HepG2 (cell line): Measurements from ENCODE around the gene PANK3. TPM values are rescaled to one million over a fixed set of nuclear protein-coding genes. Genes with fewer than 3 reads are reported as not detected.
"Not testable (repeated sequence)": the region's sequence is repeated elsewhere in the genome, so short reads cannot be mapped to it uniquely, and the experiment has no call there.

Source experiments
- ATAC-seq: fragments of 200-7000 bp; cut with Tn5 transposase; 3 replicates; pipeline ENCODE4 v1.9.1; 2020; ENCODE audit warnings: mild to moderate bottlenecking, moderate library complexity
- BruUV-seq: library from RNA; stranded (reverse); fragments of 400-500 nt; replicated peaks from 2 replicates; lab custom pipeline; 2021; lab: Mats Ljungman, UMichigan
- CTCF ChIA-PET: fragments of 300-600 bp; formaldehyde crosslinking; extraction: SDS; loops from one replicate; lab custom pipeline; 2021; ENCODE audit warnings: low total read pairs, inconsistent platforms, low intra/inter-chr PET ratio; lab: Yijun Ruan, JAX
- POLR2A ChIA-PET: fragments of 350-600 bp; sonication (Branson Sonifier 250); formaldehyde crosslinking; loops from one replicate; lab custom pipeline; 2020; ENCODE audit warnings: antibody characterized with exemption, inconsistent platforms; lab: Yijun Ruan, JAX
- DNase-seq: peaks from one replicate; pipeline ENCODE4 v3.0.0-alpha.2; 2015; ENCODE audit warnings: low spot score
- FAIRE-seq: peaks from 3 replicates; lab custom pipeline; 2011; peaks lifted over from hg19 to GRCh38; lab: Jason Lieb, UNC
- H2AFZ ChIP-seq: one replicate; pipeline ENCODE4 v1.6.1; 2011; ENCODE audit warnings: low read length, inconsistent platforms
- H3K27ac ChIP-seq: fragments of 300-600 bp; 3 replicates; pipeline ENCODE4 v1.8.0; 2011; ENCODE audit warnings: mixed run types, mild to moderate bottlenecking, mixed read lengths, low read length, inconsistent platforms; ENCODE audit not compliant: insufficient read depth; ENCODE audit errors: extremely low read length
- H3K27me3 ChIP-seq, 2 experiments: fragments of 200-600 bp in 1 of 2; 2 replicates in 1 of 2; 3 replicates in 1 of 2; pipeline versions ENCODE4 v1.6.0 to v1.8.0; 2011; ENCODE audit warnings: low read length in 2 of 2, mild to moderate bottlenecking in 2 of 2, moderate library complexity in 2 of 2, inconsistent platforms in 1 of 2; ENCODE audit not compliant: insufficient read depth in 2 of 2, control insufficient read depth in 1 of 2
- H3K36me3 ChIP-seq, 2 experiments: fragments of 200-600 bp in 1 of 2; replicated peaks in 1 of 2; 2 replicates in 1 of 2; 3 replicates in 1 of 2; pipeline versions ENCODE4 v1.5.1 to v1.8.0; 2011; ENCODE audit warnings: low read length in 2 of 2, inconsistent platforms in 1 of 2; ENCODE audit not compliant: insufficient read depth in 2 of 2, control insufficient read depth in 1 of 2
- H3K4me1 ChIP-seq: 2 replicates; pipeline ENCODE4 v1.5.1; 2012; ENCODE audit warnings: low read length, inconsistent platforms; ENCODE audit not compliant: insufficient read depth
- H3K4me2 ChIP-seq: 2 replicates; pipeline ENCODE4 v1.6.0; 2011; ENCODE audit warnings: low read depth, low read length, inconsistent platforms
- H3K4me3 ChIP-seq, 3 experiments: fragments of 200-600 bp in 1 of 3; sonication (generic), shearing (Covaris generic) in 1 of 3; replicated peaks in 1 of 3; 2 replicates each; pipeline ENCODE4 v1.5.1; 2011 to 2016; ENCODE audit warnings: low read length in 3 of 3, inconsistent platforms in 2 of 3, low read depth in 2 of 3, mild to moderate bottlenecking in 2 of 3, control low read depth in 1 of 3, mixed read lengths in 1 of 3; ENCODE audit not compliant: insufficient read depth in 1 of 3
- H3K79me2 ChIP-seq: one replicate; pipeline ENCODE4 v1.6.1; 2011; ENCODE audit warnings: low read length, inconsistent platforms; ENCODE audit not compliant: insufficient read depth
- H3K9ac ChIP-seq: 2 replicates; pipeline ENCODE4 v1.6.0; 2011; ENCODE audit warnings: mild to moderate bottlenecking, low read depth, low read length, inconsistent platforms; ENCODE audit not compliant: insufficient read depth
- H3K9me3 ChIP-seq: 2 replicates; pipeline ENCODE4 v1.5.1; 2012; ENCODE audit warnings: mild to moderate bottlenecking, low read length
- H4K20me1 ChIP-seq: 2 replicates; pipeline ENCODE4 v1.6.0; 2011; ENCODE audit warnings: inconsistent platforms, mild to moderate bottlenecking, low read length, moderate library complexity; ENCODE audit not compliant: insufficient read depth
- BCL6 ChIP-seq: IDR thresholded peaks from 2 replicates; pipeline ENCODE4 v1.6.1; 2016; ENCODE audit warnings: missing genetic modification reagents, missing compliant biosample characterization
- CEBPG ChIP-seq: IDR thresholded peaks from 2 replicates; pipeline ENCODE4 v1.6.1; 2016
- ELF3 ChIP-seq: IDR thresholded peaks from 2 replicates; pipeline ENCODE4 v1.6.1; 2016; ENCODE audit warnings: missing genetic modification reagents, missing compliant biosample characterization
- FOXA3 ChIP-seq: IDR thresholded peaks from 2 replicates; pipeline ENCODE4 v1.6.1; 2016; ENCODE audit warnings: missing genetic modification reagents, missing compliant biosample characterization
- FOXP1 ChIP-seq, 2 experiments: fragments of 450-650 bp in 1 of 2; IDR thresholded peaks; 2 replicates each; pipeline ENCODE4 v1.6.1; 2017 to 2018; ENCODE audit warnings: antibody characterized with exemption in 1 of 2
- HMG20A ChIP-seq: IDR thresholded peaks from 2 replicates; pipeline ENCODE4 v1.6.1; 2016; ENCODE audit warnings: borderline replicate concordance
- HNF4A ChIP-seq: sonication (generic); formaldehyde crosslinking; IDR thresholded peaks from 2 replicates; pipeline ENCODE4 v1.4.0; 2020; ENCODE audit warnings: missing genetic modification reagents
- ISL2 ChIP-seq: sonication (generic); formaldehyde crosslinking; IDR thresholded peaks from 2 replicates; pipeline ENCODE4 v1.5.0; 2020; ENCODE audit warnings: missing genetic modification reagents
- MED1 ChIP-seq: sonication (generic); formaldehyde crosslinking; IDR thresholded peaks from 2 replicates; pipeline ENCODE4 v1.4.0; 2020; ENCODE audit warnings: missing genetic modification reagents
- ONECUT2 ChIP-seq: sonication (generic); formaldehyde crosslinking; IDR thresholded peaks from 2 replicates; pipeline ENCODE4 v1.4.0; 2020; ENCODE audit warnings: missing genetic modification reagents
- POGZ ChIP-seq: sonication (generic); formaldehyde crosslinking; IDR thresholded peaks from 2 replicates; pipeline ENCODE4 v1.4.0; 2020; ENCODE audit warnings: mild to moderate bottlenecking, missing genetic modification reagents
- RARA ChIP-seq: IDR thresholded peaks from 2 replicates; pipeline ENCODE4 v1.6.1; 2016; ENCODE audit warnings: missing genetic modification reagents, missing compliant biosample characterization
- SIX1 ChIP-seq: sonication (generic); formaldehyde crosslinking; IDR thresholded peaks from 2 replicates; pipeline ENCODE4 v1.4.0; 2020; ENCODE audit warnings: missing genetic modification reagents, borderline replicate concordance
- SOX13 ChIP-seq, 3 experiments: fragments of 450-650 bp in 1 of 3; sonication (generic) in 1 of 3; formaldehyde crosslinking in 1 of 3; IDR thresholded peaks in 2 of 3; conservative IDR thresholded peaks in 1 of 3; 2 replicates each; pipeline versions ENCODE4 v1.5.0 to v1.6.1; 2016 to 2020; ENCODE audit warnings: antibody characterized with exemption in 1 of 3, mild to moderate bottlenecking in 1 of 3, missing compliant biosample characterization in 1 of 3, missing genetic modification reagents in 1 of 3, moderate library complexity in 1 of 3
- SOX5 ChIP-seq: IDR thresholded peaks from 2 replicates; pipeline ENCODE4 v1.6.1; 2016; ENCODE audit warnings: borderline replicate concordance
- SOX6 ChIP-seq, 2 experiments: fragments of 450-650 bp in 1 of 2; sonication (generic) in 1 of 2; formaldehyde crosslinking in 1 of 2; IDR thresholded peaks; 2 replicates each; pipeline versions ENCODE4 v1.4.0 to v1.6.1; 2017 to 2020; ENCODE audit warnings: antibody characterized with exemption in 1 of 2, mild to moderate bottlenecking in 1 of 2, missing genetic modification reagents in 1 of 2
- WGBS: methylation state at CpG from one replicate; pipeline ENCODE4 v1.1.6; 2017; ENCODE audit warnings: low lambda C conversion rate; 5-methylcytosine and 5-hydroxymethylcytosine counted together
- in situ Hi-C: cut with HindIII; loops from 2 replicates; pipeline ENCODE4 v1.10.0; 2017; ENCODE audit warnings: low pct_unique_long_range_greater_than_20kb; ENCODE audit not compliant: extremely low pct_ligation_motif_present
- intact Hi-C: fragments of 100-400 bp; cut with micrococcal nuclease; formaldehyde crosslinking; loops from one replicate; pipeline ENCODE4 v1.10.0; 2022; ENCODE audit not compliant: unreplicated experiment
- polyA plus RNA-seq, 8 experiments: library from polyadenylated mRNA; depleted of rRNA in 3 of 8; stranded (reverse) in 7 of 8; unstranded in 1 of 8; fragments of >200 nt; fragmentation: Illumina TruSeq in 4 of 8; extraction: Trizol in 4 of 8; gene quantifications; 2 replicates each; pipeline versions ENCODE4 v1.2.1 to v1.2.3, GENCODE V29; 2011 to 2016; ENCODE audit warnings: low read depth in 4 of 8, missing spikeins in 1 of 8, mixed read lengths in 1 of 8; ENCODE audit not compliant: insufficient read depth in 1 of 8
- total RNA-seq, 5 experiments: library from RNA; depleted of rRNA; stranded (reverse); fragments of >200 nt; fragmentation: Illumina TruSeq; extraction: Trizol; gene quantifications; 2 replicates each; pipeline ENCODE4 v1.2.3, GENCODE V29; 2016; ENCODE audit warnings: low read depth in 1 of 5
- TF ChIP-seq, protein P1 (sequence below): sonication (generic); formaldehyde crosslinking; conservative IDR thresholded peaks from 2 replicates; pipeline ENCODE4 v1.4.0; 2020; ENCODE audit warnings: mild to moderate bottlenecking, missing genetic modification reagents, moderate library complexity
- TF ChIP-seq, protein P2 (sequence below): IDR thresholded peaks from 2 replicates; pipeline ENCODE4 v1.4.0; 2020; ENCODE audit warnings: mild to moderate bottlenecking, missing genetic modification reagents

Gene PANK3
- total and polyA plus RNA-seq, 2 of the 13 experiments (the other 11 are each of a cell fraction or from before 2014, with no cell fraction given), result 26.9 to 69.5 TPM

DNA sequence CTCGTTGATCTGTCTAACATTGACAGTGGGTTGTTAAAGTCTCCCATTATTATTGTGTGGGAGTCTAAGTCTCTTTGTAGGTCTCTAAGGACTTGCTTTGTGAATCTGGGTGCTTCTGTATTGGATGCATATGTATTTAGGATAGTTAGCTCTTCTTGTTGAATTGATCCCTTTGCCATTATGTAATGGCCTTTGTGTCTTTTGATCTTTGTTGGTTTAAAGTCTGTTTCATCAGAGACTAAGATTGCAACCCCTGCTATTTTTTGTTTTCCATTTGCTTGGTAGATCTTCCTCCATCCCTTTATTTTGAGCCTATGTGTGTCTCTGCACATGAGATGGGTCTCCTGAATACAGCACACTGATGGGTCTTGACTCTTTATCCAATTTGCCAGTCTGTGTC lies 17.0 kb upstream of the PANK3 start:
- FAIRE-seq; H3K27me3 ChIP-seq; in situ Hi-C loops; H3K36me3 ChIP-seq; H3K9me3 ChIP-seq; H3K79me2 ChIP-seq; CTCF ChIA-PET; ATAC-seq; H3K4me3 ChIP-seq; H4K20me1 ChIP-seq; H3K27ac ChIP-seq; intact Hi-C loops; H3K4me2 ChIP-seq; H3K9ac ChIP-seq; DNase-seq; H2AFZ ChIP-seq; BruUV-seq; TF ChIP-seq FOXP1, SOX13, SOX6 (IDR thresholded peaks at IDR 0.05): not testable (repeated sequence)
- 56% methylated on average over 1 of the region's 1 CpG for WGBS
- POLR2A ChIA-PET, result interaction anchor here (1.2 kb wide), 1 partner anchor 17 kb away, joined by 4 read pairs; the partner anchor contains the start of gene PANK3
- peaks cover 60% of the 10 kb centered on the region for H3K4me1 ChIP-seq
- TF ChIP-seq ELF3 (0 out of 2 replicates have a peak, but pooled peaks have one; percentile 19), HMG20A (peak; percentile 17; the same call in 1 of the 2 replicates), MED1 (CRISPR knock-in tag) (peak; percentile 39; the same call in 1 of the 2 replicates), FOXP1 (CRISPR knock-in tag; IDR thresholded peaks at IDR 0.05) (peak; percentile 42; the same call in 1 of the 2 replicates), SOX13 (CRISPR knock-in tag; conservative IDR thresholded peaks at IDR 0.05 in 1 of 2, IDR thresholded peaks at IDR 0.05 in 1 of 2) (peak in 1 of 2 experiments; percentile 75; a peak in 2 of 4 replicates), ONECUT2 (CRISPR knock-in tag) (peak; percentile 21; the same call in 1 of the 2 replicates), SOX6 (CRISPR knock-in tag; IDR thresholded peaks at IDR 0.05) (peak; percentile 77), BCL6 (CRISPR knock-in tag) (peak; percentile 38; the same call in 1 of the 2 replicates), HNF4A (CRISPR knock-in tag) (peak; percentile 32; the same call in 1 of the 2 replicates), SIX1 (CRISPR knock-in tag) (peak; percentile 21; the same call in 1 of the 2 replicates), RARA (peak; percentile 40), CEBPG (CRISPR knock-in tag) (peak; percentile 53), FOXA3 (CRISPR knock-in tag) (peak; percentile 71), POGZ (CRISPR knock-in tag) (0 out of 2 replicates have a peak, but pooled peaks have one; percentile 34), ISL2 (CRISPR knock-in tag) (peak; percentile 43; the same call in 1 of the 2 replicates), SOX5 (CRISPR knock-in tag) (peak; percentile 68; the same call in 1 of the 2 replicates)
- TF ChIP-seq, protein P1, sequence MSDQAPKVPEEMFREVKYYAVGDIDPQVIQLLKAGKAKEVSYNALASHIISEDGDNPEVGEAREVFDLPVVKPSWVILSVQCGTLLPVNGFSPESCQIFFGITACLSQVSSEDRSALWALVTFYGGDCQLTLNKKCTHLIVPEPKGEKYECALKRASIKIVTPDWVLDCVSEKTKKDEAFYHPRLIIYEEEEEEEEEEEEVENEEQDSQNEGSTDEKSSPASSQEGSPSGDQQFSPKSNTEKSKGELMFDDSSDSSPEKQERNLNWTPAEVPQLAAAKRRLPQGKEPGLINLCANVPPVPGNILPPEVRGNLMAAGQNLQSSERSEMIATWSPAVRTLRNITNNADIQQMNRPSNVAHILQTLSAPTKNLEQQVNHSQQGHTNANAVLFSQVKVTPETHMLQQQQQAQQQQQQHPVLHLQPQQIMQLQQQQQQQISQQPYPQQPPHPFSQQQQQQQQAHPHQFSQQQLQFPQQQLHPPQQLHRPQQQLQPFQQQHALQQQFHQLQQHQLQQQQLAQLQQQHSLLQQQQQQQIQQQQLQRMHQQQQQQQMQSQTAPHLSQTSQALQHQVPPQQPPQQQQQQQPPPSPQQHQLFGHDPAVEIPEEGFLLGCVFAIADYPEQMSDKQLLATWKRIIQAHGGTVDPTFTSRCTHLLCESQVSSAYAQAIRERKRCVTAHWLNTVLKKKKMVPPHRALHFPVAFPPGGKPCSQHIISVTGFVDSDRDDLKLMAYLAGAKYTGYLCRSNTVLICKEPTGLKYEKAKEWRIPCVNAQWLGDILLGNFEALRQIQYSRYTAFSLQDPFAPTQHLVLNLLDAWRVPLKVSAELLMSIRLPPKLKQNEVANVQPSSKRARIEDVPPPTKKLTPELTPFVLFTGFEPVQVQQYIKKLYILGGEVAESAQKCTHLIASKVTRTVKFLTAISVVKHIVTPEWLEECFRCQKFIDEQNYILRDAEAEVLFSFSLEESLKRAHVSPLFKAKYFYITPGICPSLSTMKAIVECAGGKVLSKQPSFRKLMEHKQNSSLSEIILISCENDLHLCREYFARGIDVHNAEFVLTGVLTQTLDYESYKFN (CRISPR knock-in tag), result peak; percentile 49
- TF ChIP-seq, protein P2, sequence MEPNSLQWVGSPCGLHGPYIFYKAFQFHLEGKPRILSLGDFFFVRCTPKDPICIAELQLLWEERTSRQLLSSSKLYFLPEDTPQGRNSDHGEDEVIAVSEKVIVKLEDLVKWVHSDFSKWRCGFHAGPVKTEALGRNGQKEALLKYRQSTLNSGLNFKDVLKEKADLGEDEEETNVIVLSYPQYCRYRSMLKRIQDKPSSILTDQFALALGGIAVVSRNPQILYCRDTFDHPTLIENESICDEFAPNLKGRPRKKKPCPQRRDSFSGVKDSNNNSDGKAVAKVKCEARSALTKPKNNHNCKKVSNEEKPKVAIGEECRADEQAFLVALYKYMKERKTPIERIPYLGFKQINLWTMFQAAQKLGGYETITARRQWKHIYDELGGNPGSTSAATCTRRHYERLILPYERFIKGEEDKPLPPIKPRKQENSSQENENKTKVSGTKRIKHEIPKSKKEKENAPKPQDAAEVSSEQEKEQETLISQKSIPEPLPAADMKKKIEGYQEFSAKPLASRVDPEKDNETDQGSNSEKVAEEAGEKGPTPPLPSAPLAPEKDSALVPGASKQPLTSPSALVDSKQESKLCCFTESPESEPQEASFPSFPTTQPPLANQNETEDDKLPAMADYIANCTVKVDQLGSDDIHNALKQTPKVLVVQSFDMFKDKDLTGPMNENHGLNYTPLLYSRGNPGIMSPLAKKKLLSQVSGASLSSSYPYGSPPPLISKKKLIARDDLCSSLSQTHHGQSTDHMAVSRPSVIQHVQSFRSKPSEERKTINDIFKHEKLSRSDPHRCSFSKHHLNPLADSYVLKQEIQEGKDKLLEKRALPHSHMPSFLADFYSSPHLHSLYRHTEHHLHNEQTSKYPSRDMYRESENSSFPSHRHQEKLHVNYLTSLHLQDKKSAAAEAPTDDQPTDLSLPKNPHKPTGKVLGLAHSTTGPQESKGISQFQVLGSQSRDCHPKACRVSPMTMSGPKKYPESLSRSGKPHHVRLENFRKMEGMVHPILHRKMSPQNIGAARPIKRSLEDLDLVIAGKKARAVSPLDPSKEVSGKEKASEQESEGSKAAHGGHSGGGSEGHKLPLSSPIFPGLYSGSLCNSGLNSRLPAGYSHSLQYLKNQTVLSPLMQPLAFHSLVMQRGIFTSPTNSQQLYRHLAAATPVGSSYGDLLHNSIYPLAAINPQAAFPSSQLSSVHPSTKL (CRISPR knock-in tag), result peak; percentile 68
